GM21515 (cell line): ENCODE measurements around the gene VWA7.
"Not testable (repeated sequence)": the region's sequence is repeated elsewhere in the genome, so short reads cannot be mapped to it uniquely, and the experiment has no call there.

ENCODE experiments used
- ATAC-seq: cut with Tn5 transposase; IDR thresholded peaks from one replicate; pipeline ENCODE4 v1.9.1; 2021; ENCODE audit not compliant: unreplicated experiment

VWA7 gene

DNA sequence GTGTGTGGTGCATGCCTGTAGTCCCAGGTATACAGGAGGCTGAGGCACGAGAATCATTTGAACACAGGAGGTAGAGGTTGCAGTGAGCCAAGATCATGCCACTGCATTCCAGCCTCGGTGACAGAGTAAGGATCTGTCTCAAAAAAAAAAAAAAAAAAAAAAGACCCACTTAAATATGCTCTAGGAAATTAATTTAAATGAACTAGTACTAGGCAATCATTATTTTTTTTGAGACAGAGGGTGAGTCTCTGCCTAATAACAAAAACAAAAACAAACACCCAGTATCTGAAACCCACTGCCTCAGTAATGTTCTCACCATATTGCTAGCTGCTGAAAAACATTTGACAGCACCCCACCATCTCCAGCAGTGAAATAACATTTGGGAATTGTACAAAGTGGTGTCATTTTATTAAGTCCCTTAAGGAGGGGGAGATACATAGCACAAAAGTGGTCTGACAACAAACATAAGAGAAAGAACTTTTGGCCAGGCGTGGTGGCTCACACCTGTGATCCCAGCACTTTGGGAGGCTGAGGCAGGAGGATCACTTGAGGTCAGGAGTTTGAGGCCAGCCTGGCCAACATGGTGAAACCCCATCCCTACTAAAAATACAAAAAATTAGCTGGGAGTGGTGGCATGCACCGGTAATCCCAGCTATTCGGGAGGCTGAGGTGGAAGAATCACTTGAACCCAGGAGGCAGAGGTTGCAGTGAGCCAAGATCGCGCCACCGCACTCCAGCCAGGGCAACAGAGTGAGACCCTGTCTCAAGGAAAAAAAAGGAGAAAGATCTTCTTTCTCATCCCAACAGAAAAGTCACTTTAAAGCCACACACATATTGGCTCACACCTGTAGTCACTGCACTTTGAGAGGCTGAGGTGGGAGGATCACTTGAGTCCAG is 24.2 kb upstream of the VWA7 start:
- ATAC-seq, result not testable (repeated sequence)

GRCh38 chr6:31799781-31800180 is 22.7 kb upstream of the VWA7 start:
- ATAC-seq, result no peak

GRCh38 chr6:31797588-31797987 is 20.5 kb upstream of the VWA7 start:
- no peak for ATAC-seq

DNA sequence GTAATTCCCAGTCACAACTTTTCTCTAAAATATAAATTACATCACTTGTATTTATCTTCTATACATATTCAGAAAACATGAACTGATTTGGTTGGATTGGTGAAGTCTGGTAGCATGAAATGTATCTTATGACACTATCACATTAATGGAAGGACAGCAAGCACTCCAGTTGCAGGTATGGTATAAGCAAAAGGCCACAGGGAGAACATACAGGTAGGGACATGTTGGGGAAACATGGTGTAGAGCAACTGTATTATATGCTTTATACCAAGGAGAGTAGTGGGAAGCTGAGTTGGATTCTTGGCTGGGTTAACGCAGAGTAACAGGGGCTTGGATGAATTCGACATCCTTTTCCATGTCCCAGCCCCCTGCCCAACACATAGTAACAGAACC is 19.9 kb upstream of the VWA7 start:
- ATAC-seq, result no peak

DNA sequence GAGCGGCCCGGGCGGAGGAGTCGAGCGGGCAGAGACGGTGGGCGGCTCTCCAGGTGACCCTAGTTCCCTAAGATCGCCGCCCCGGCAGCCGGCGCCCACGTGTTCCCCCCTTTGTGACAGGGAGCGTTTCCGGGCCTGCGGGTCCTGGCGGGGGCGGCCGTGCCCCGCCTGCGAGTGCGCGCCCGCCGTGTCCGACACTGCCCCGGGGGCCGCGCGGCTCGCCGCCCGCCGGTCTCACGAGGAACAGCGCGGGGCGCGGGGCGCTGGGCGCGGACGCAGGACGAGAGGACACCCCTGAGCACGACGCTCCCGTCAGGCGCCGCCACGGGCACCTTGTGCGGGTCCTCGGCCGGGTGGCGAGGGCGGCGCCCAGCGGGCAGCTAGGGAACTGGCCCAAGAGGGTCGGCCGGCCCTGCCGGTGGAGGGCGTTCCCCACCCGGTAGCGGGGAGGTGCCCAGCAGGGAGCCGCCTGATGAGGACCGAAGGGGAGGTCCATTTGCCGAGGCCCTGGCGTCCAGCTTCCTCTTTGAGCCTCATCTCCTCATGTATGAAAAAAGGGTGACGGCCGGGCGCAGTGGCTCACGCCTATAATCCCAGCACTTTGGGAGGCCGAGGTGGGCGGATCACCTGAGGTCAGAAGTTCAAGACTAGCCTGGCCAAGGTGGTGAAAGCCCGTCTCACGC is 18.6 kb upstream of the VWA7 start, which contains the start of gene VARS1:
Gene VARS1, minus strand, starts transcription at position 137 of the 683 bp plus-strand sequence. CDS start 535 bp downstream, outside the sequence.
- ATAC-seq, result peak; percentile 64

DNA sequence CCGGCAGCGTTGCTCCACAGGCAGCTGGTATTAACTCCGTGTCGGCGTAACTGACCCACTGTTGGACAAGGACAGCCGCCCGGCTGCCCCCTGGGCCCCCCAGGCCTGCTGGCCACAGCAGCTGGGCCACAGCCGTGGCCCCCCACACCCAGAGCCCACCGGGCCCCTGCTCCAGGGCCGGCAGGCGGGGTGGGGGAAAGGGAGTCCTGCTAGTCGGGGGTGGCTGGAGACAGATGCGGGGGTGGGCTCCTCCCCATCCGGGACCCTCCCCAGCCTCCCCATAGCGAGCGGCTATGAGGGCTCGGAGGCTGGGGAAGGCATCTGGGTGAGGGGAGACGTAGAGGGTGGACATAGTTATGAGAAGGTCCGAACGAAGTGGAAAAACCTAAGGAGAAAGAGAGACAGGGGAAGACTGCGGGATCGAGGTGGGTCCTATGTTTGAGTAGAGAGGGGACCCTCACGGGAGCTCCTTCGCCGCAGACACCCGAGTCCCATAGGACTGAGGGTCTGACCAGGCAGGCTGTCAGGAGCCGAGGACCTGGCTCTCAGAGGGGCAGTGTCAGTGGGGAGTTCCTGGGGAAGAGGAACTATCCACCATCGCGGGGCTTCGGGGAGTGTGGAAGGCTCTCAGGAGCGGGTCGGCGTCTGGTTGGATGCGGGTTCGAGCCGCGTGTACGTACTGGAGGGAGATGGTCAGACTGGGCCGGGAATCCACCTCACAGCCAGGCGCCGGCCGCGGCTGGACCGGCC is 17.9 kb upstream of the VWA7 start:
- ATAC-seq, result peak; percentile 4

DNA sequence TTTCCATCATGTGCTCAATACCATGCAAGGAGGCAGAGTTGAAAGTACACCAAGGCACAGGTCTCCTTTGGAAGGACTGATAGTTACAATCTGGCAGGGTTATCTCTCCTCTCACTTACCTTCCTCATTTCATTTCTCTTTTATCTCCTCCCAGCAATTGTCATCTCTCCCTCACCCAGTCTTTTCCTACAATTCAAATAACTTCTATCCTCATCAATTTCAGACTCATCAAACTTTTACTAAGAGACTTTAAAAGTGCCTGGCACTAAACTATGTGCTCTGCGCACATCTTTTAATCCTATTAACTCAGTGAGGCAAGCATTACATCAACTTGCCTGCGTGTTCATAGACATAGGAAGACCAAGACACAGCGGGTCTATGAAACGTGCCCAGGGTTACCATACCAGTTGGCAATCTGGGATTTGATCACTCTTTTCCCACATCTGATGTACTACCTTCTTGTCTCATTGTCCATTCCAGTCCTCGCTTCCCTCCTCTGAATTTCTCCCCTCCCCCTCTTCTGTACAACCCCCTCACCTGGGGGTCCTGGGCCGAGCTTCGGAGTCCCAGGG is 17.3 kb upstream of the VWA7 start:
- no peak for ATAC-seq

DNA sequence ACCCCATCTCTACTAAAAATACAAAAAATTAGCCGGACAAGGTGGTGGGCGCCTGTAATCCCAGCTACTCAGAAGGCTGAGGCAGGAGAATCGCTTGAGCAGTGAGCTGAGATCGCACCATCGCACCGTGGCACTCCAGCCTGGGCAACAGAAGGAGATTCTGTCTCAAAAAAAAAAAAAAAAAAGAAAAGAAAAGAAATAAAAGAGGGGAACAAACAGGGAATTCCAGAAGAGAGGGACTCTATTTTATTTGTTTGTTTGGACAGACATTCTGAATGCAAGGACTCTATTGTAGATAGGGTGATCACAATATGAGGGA is 16.8 kb upstream of the VWA7 start:
- not testable (repeated sequence) for ATAC-seq

GRCh38 chr6:31792761-31793171 is 15.6 kb upstream of the VWA7 start:
- no peak for ATAC-seq

- no peak for ATAC-seq
Measured at GRCh38 chr6:31792090-31792374, 14.9 kb upstream of the VWA7 start.

- no peak for ATAC-seq
Measured at GRCh38 chr6:31791324-31792089, 14.4 kb upstream of the VWA7 start.

DNA sequence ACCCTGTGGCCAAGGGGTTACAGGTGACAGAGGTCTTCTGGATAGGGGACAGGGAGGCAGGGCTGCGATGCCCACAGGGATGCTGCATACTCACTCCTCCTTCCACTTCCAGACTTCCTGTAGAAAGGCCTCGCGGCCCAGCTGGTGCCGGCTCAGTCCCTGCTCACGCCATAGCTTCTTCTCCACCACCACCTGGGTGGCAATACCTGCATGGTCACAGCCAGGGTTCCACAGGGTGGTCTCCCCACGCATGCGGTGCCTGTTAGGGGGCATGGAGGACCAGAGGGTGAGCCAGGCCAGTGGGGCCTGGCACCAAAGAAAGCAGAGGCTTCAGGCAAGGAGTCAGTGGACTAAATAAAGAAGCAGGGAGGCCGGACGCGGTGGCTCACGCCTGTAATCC is 8.3 kb upstream of the VWA7 start:
- no peak for ATAC-seq

DNA sequence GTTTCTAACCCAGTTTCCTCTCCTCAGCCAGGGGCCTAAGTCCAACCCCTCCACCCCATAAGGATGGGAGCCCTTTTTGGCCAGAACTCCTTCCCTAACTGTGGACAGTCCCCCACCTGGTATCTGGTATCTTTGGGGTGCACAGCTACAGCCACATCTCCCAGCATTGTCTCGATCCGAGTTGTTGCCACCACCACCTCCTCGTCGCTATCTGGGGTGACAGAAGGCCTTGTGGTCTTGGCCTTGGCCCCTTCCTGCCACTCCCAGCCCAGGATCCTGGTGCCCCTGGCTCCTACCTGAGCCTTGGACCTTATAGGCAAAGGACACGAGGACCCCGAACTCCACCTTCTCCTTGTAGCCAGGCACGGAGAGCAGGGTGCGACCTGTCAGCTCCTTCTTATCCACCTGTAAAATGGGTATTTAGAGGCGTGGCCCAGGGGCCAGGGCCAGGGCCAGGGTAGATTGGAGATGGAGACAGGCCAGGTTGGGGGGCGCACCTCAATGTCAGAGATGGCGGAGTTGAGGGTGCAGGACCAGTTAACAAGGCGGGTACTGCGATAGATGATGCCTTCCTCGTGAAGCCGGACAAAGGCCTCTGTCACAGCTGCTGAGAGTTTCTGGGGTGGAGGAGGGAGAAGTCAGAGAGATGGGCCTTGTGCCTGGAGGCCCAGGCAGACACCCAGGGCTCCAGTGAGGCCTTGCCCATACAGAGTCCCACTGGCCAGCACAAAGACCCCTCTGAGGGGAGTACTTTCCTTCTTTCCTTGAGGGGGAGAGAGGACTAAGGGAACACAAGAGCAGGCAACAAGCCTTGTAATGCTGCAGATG is 7.2 kb upstream of the VWA7 start:
- no peak for ATAC-seq

- no peak for ATAC-seq
Measured at GRCh38 chr6:31782126-31782855, 5.2 kb upstream of the VWA7 start.

- ATAC-seq, result no peak
Measured at GRCh38 chr6:31781244-31782125, 4.4 kb upstream of the VWA7 start.

DNA sequence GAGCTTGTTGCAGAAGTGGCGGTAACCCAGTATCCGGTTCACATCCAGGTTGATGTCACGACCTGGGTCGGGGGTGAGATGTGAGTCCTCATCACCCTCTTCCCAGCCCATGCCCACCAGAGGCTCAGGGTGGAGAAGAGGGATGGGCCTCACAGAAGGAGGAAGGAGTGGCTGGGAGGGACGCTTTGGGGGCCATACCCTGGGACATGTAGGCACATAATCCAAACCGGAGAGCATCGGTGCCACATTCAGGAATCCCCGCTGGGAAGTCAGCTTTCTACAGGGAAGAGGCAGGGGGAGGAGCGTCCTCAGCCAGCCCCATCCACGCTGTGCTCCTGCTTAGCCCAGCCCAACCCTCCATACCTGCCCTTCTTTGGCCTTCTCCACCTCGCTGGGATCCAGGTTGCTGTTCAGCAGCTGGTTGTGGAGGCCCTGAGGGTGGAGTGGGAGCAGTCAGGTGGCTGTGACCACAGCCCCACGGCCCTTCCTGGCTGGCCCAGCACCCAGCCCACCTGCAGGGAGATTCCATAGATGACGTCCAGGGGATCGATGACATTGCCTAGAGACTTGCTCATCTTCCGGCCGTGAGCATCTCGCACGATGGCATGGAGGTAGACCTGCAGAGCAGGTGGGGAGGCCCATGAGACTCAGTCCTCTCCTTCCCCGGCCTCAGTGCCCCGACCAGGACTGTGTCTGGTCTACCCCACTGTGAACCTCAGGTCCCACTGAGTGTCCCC is 3.5 kb upstream of the VWA7 start:
- no peak for ATAC-seq

DNA sequence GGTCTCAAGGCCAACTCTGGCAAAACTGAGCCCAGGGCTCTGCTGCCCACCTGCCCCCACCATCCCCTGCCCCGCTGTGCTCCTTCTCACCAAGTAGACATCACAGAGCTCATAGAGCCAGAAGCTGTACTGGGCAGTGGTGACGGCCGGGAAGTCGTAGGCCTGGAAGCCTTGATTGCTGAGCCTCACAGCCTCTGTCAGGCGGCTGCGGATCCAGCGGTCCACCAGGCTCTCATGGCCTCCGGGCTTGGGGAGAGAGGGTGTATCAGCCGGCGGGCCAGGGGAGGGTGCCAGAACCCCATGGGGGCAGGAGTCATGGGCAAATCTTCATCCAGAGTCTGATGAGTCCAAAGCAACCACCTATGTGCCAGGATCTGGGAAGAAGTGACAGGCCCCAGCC is 2.8 kb upstream of the VWA7 start:
- ATAC-seq, result no peak
